Measurements from ENCODE around the gene FCMR.
A peak's percentile ranks its signal among the peaks of the same experiment; 100 is the strongest.

The FCMR gene

DNA sequence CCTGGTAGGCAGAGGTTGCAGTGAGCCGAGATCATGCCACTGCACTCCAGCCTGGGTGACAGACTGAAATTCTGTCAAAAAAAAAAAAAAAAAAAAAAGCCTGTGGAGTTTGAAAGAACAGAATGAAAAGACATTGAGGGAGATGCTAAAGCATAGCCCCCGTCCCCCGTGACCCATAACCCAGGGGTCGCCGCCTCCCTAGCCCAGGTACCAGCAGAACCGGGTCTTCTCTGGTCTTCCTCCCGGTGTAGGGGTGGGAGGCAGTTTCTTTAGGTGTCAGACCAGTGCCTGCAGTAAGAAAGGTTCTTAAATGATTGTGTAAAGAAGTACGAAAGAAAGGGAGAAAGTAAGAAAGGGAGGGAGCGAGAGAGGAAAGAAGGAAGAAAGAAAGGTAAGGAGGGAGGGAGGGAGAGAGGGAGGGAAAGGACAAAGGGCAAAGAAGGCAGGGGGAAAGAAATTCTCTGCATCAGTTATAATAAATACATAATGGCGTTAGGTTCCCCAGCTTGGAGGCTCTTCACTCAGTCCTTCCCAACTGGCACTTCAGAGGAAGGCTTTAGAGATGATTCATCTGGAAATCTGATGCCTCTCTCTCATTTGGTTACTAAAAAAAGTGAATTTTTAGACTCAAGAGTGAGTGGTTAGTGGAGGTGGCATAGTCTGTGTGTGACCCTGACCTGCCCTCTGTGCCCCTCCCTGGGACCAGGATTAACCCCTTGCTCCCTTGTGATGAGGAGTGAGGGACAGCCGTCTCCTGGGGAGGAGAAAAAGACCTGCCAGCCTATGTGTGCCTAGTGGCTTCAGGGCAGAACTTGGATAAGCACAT is 23.4 kb downstream of the FCMR start:
- DNase-seq, result no peak

DNA sequence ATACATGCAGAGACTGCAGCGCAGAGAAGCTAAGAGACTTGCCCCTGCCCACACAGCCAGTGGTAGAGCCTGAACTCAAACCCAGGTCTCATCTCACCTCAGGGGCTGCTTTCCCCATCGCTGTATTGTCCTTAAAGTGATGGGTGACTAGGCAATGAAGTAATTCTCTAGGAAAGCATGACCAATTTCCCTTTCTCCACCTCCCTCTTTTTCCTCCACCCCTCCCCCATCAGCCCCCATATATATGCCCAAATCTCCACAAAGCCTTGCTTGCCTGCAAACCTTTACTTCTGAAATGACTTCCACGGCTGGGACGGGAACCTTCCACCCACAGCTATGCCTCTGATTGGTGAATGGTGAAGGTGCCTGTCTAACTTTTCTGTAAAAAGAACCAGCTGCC is 24.6 kb downstream of the FCMR start, which contains the start of gene IL24:
TSS of gene IL24 (plus strand) at position 269 of the 400 bp plus-strand sequence. CDS start 390 bp downstream, outside the sequence.
- peak; percentile 59 for DNase-seq

- no peak for DNase-seq
These were observed 25.5 kb downstream of the FCMR start for GRCh38 chr1:206896261-206896660.

DNA sequence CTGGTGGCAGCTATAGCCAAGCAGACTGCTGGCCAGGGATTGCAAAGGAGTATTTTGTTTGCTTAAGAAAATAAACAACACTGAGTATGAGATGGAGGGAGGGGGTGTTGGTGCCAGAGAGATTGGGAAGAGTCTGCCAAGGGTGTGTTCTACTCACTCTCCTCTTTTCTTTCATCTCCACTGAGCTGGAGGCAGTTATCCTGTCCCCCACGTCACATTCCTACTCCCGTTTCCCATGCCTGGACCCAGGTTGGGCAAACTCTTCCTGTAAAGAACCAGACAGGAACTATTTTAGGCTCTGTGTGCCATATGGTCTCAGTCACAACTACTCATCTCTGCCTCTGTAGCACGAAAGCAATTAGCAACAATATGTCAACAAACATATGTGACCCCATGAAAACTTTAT is 25.9 kb downstream of the FCMR start:
- no peak for DNase-seq

DNA sequence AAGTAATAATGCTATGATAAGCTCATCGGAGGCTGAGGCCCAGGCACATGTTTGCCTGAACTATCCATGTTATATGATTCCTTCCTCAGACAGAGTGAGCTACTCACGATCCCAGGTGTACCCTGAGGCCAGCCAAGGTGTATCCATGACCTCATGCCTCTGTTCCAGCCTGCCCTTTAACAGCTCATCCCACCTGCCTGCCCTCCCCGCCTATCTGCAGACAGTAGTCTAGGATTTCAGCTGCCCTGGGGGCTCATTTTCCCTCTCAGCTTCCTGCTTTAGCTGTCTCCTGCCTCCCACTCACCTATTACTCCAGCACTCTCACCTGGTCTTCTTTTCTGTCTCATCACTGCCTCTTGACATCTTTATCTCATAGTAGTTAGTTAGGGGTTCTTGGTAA is 26.4 kb downstream of the FCMR start:
- DNase-seq, result no peak

DNA sequence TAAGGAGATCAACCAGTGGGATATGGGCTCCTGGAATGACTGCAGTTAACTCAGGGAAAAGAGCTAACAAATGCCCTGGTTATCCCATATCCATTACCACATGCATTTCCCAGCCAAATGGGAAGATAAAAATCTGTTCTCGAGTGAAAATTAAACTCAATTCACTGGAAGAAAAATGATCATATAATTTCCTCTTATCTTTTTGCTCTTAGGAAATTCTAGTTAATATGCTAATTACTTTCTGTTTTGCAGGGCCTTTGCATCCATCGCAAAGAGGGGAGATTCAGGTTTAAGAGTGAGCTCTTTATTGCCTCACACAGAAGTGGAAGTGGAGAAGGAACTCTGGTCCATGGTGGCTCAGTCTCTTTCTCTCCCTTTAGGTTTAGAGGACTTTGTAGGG is 28.4 kb downstream of the FCMR start:
- no peak for DNase-seq

GRCh38 chr1:206892351-206892984 is 29.3 kb downstream of the FCMR start:
- DNase-seq, result no peak

- DNase-seq, result no peak
These were observed 30.3 kb downstream of the FCMR start for GRCh38 chr1:206891412-206891811.

- DNase-seq, result no peak
These were observed 31.3 kb downstream of the FCMR start for GRCh38 chr1:206890125-206891060.

GRCh38 chr1:206887701-206888100 is 34.0 kb downstream of the FCMR start:
- no peak for DNase-seq

- DNase-seq, result no peak
These were observed 34.9 kb downstream of the FCMR start for GRCh38 chr1:206886831-206887230.

DNA sequence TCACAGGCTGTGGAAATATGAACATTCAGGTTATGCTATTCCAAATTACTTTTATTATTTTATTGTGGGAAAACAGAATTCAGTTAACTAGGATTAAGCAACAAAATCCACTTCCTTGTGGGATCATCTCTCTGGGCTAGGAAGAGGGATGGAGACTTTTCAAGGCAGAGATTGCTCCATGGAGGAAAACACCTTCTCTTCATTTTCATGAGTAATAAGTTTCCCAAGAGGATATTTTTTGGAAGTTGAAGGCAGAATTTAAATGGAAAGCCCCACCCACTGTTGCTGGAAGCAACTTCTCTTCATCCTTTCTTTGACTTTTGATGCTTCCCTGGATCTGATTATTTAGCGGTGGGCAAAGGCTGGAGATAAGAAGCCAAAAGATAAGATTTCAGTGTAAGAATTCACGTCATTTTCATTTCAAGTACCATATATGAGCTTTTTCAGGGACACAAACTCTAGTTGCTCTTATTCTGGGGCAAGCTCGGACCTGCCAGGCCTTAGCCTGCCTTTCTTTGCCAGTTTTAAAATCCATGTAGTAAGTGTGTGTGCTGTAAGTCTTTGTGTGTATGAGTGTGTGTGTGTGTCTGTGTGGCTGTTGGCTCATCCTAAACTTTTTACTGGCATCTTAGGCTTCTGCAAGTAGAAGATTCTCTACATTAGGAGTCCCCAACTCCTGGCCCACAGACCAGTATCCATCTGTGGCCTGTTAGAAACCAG is 36.2 kb downstream of the FCMR start:
- no peak for DNase-seq

GRCh38 chr1:206883876-206884275 is 37.9 kb downstream of the FCMR start:
- DNase-seq, result no peak

- no peak for DNase-seq
These were observed 38.6 kb downstream of the FCMR start for GRCh38 chr1:206883160-206883559.

DNA sequence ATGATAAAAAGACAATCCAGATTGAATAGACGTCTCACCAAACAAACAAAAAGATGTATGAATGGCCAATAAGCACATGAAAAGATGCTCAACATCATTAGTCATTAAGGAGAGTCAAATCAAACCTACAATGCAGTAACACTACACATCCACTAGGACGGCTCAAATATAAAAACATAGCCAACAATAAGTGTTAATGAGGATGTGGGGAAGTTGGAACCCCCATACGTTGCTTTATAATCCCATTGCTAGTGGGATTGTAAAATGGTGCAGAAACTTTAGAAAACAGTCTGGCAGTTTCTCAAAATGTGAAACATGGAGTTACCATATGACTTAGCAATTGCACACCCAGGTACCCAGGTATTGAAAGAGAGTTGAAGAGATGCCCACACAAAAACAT is 39.2 kb downstream of the FCMR start:
- no peak for DNase-seq

GRCh38 chr1:206880314-206880713 is 41.4 kb downstream of the FCMR start:
- no peak for DNase-seq

DNA sequence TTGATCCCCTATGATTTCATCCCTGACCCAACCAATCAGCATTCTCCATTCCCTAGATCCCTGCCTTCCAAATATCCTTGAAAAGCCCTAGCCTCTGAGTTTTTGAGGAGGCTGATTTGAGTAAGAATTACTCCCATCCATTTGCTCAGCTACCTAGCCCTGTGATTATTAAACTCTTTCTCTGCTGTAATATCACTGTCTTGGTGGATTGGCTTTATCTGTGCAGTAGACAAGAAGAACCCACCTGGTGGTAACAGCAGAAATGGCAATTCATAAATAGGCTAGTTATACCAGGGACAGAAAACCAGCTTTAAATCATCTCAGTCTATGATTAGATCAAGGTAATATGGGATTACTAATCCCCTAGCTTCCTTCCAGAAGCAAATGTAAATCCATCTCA is 43.3 kb downstream of the FCMR start:
- no peak for DNase-seq

- DNase-seq, result no peak
These were observed 45.9 kb downstream of the FCMR start for GRCh38 chr1:206875752-206876377.

DNA sequence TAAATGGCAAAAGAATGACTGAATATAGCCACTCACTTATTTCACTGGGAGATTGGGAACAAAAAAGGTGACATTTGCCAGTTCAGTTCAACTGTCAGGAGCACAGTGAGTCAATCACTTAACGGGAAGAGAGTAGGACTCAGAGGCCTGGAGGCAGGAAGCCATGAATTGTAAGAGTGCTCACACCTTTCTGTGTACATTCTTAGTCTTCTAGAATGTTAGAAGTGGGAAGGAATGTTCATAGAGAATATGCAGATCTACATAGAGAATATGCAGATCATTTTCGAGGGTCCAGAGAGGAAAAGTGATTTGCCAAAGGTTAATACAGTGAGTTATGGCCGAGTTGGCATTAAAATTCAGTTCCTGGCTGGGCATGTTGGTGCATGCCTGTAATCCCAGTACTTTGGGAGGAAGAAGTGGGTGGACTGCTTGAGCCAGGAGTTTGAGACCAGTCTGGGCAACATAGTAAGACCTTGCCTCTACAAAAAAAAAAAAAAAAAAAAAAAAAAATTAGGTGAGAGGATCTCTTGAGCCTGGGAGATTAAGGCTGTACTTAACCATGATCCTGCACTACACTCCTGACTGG is 48.0 kb downstream of the FCMR start:
- DNase-seq, result no peak

DNA sequence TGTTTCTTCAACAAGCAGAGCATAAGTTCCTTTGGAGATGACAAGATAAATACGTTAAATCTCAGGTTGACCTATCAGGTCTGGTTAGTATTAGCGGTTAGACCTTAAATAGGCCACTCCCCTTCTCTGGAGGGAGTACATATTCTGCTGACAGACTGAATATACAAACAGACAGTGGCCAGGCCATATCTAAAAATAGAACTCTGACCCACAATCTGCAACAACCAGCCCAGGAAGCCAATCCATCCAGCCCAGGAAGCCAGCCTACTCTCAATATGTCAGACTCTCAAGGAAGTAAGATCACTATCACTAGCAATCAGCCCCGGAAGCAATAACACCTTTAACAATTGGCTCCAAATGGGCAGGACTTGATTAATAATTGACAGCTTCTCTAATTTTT is 49.6 kb downstream of the FCMR start:
- no peak for DNase-seq

- no peak for DNase-seq
These were observed 53.5 kb downstream of the FCMR start for GRCh38 chr1:206868264-206868663.

DNA sequence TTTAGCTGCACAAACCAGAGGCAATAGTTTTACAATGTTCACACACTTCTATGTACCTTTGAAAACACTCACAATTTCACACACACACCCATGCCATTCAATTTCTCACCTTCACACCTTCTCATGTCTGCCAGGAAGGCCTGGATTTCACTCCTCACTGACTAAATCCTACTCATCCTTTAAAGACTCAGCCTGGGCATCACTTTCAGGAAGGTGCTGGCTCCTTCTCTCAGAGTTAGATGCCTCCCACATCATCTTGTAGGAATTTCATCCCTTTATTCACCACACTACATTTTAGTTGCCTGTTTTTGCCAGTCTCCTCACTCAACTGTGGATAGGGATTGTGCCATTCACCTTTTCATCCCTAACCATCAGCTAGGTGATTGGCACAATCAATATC is 54.0 kb downstream of the FCMR start:
- no peak for DNase-seq
